ENCODE results near the gene REEP5.
"Not testable (repeated sequence)": the region's sequence is repeated elsewhere in the genome, so short reads cannot be mapped to it uniquely, and the experiment has no call there.

Gene REEP5

GRCh38 chr5:112921833-112922817 lies at the start of gene REEP5:
TSS of gene REEP5 (minus strand) at chr5:112922227. CDS start at chr5:112922190, 37 bp downstream.
- H3K36me3 Mint-ChIP-seq (ENCODE audit: low read depth), result peaks cover 36% of the 10 kb centered on the region
- H3K27me3 Mint-ChIP-seq, result no peaks in the 10 kb centered on the region
- peak within 1 kb of the TSS; percentile 98 for H3K27ac Mint-ChIP-seq
- no peaks in the 10 kb centered on the region for H3K9me3 Mint-ChIP-seq
- peaks cover 64% of the 10 kb centered on the region for H3K4me1 Mint-ChIP-seq (ENCODE audit: low read depth)
- peak within 1 kb of the TSS; percentile 97 for H3K4me3 Mint-ChIP-seq

GRCh38 chr5:112971276-112971675 lies 49.2 kb upstream of the REEP5 start:
- no peak overlapping the region for H3K4me3 Mint-ChIP-seq
- H3K36me3 Mint-ChIP-seq (ENCODE audit: low read depth), result no peaks in the 10 kb centered on the region
- H3K4me1 Mint-ChIP-seq (ENCODE audit: low read depth), result peaks cover 19% of the 10 kb centered on the region
- no peak overlapping the region for H3K27ac Mint-ChIP-seq
- H3K9me3 Mint-ChIP-seq, result no peaks in the 10 kb centered on the region
- no peaks in the 10 kb centered on the region for H3K27me3 Mint-ChIP-seq

GRCh38 chr5:112968411-112969106 lies 46.5 kb upstream of the REEP5 start:
- Mint-ChIP-seq H3K4me3 (no peak overlapping the region), H3K27me3 (no peaks in the 10 kb centered on the region), H3K9me3 (no peaks in the 10 kb centered on the region), H3K4me1 (ENCODE audit: low read depth) (peaks cover 21% of the 10 kb centered on the region), H3K36me3 (ENCODE audit: low read depth) (no peaks in the 10 kb centered on the region), H3K27ac (no peak overlapping the region)

GRCh38 chr5:112967520-112968083 lies 45.6 kb upstream of the REEP5 start:
- no peak overlapping the region for H3K27ac Mint-ChIP-seq
- no peaks in the 10 kb centered on the region for H3K36me3 Mint-ChIP-seq (ENCODE audit: low read depth)

GRCh38 chr5:112965733-112966306 lies 43.8 kb upstream of the REEP5 start:
- H3K4me3 Mint-ChIP-seq, result no peak overlapping the region
- H3K9me3 Mint-ChIP-seq, result no peaks in the 10 kb centered on the region
- H3K4me1 Mint-ChIP-seq (ENCODE audit: low read depth), result peaks cover 31% of the 10 kb centered on the region
- H3K27ac Mint-ChIP-seq, result peak overlapping the region; percentile 2
- H3K27me3 Mint-ChIP-seq, result no peaks in the 10 kb centered on the region
- H3K36me3 Mint-ChIP-seq (ENCODE audit: low read depth), result no peaks in the 10 kb centered on the region

More at GRCh38 chr5:112967520-112968083, 45.6 kb upstream of the REEP5 start:
- Mint-ChIP-seq H3K27me3 (no peaks in the 10 kb centered on the region), H3K9me3 (no peaks in the 10 kb centered on the region), H3K4me1 (ENCODE audit: low read depth) (peaks cover 31% of the 10 kb centered on the region), H3K4me3 (no peak overlapping the region)

GRCh38 chr5:112963374-112963733 lies 41.3 kb upstream of the REEP5 start:
- H3K27me3 Mint-ChIP-seq; H3K4me3 Mint-ChIP-seq; H3K36me3 Mint-ChIP-seq (ENCODE audit: low read depth); H3K9me3 Mint-ChIP-seq: not testable (repeated sequence)
- Mint-ChIP-seq H3K27ac (peak overlapping the region; percentile 59), H3K4me1 (ENCODE audit: low read depth) (peaks cover 42% of the 10 kb centered on the region)

- Mint-ChIP-seq H3K9me3 (no peaks in the 10 kb centered on the region), H3K4me1 (ENCODE audit: low read depth) (peaks cover 44% of the 10 kb centered on the region), H3K36me3 (ENCODE audit: low read depth) (no peaks in the 10 kb centered on the region), H3K27ac (no peak overlapping the region), H3K27me3 (peaks cover 4% of the 10 kb centered on the region), H3K4me3 (no peak overlapping the region)
These were observed 39.0 kb upstream of the REEP5 start for GRCh38 chr5:112960863-112961504.

GRCh38 chr5:112960315-112960714 lies 38.3 kb upstream of the REEP5 start:
- peaks cover 40% of the 10 kb centered on the region for H3K4me1 Mint-ChIP-seq (ENCODE audit: low read depth)
- peaks cover 4% of the 10 kb centered on the region for H3K27me3 Mint-ChIP-seq
- no peak overlapping the region for H3K4me3 Mint-ChIP-seq
- H3K27ac Mint-ChIP-seq, result no peak overlapping the region
- H3K9me3 Mint-ChIP-seq, result no peaks in the 10 kb centered on the region
- no peaks in the 10 kb centered on the region for H3K36me3 Mint-ChIP-seq (ENCODE audit: low read depth)

GRCh38 chr5:112959872-112960271 lies 37.8 kb upstream of the REEP5 start:
- H3K27me3 Mint-ChIP-seq; H3K4me3 Mint-ChIP-seq; H3K27ac Mint-ChIP-seq; H3K36me3 Mint-ChIP-seq (ENCODE audit: low read depth); H3K9me3 Mint-ChIP-seq: not testable (repeated sequence)
- H3K4me1 Mint-ChIP-seq (ENCODE audit: low read depth), result peaks cover 40% of the 10 kb centered on the region

GRCh38 chr5:112958093-112959088 lies 36.4 kb upstream of the REEP5 start:
- no peaks in the 10 kb centered on the region for H3K36me3 Mint-ChIP-seq (ENCODE audit: low read depth)
- no peak overlapping the region for H3K27ac Mint-ChIP-seq
- no peaks in the 10 kb centered on the region for H3K9me3 Mint-ChIP-seq
- peaks cover 30% of the 10 kb centered on the region for H3K4me1 Mint-ChIP-seq (ENCODE audit: low read depth)
- no peak overlapping the region for H3K4me3 Mint-ChIP-seq
- peaks cover 4% of the 10 kb centered on the region for H3K27me3 Mint-ChIP-seq

GRCh38 chr5:112957036-112957808 lies 35.2 kb upstream of the REEP5 start:
- no peaks in the 10 kb centered on the region for H3K36me3 Mint-ChIP-seq (ENCODE audit: low read depth)
- no peaks in the 10 kb centered on the region for H3K9me3 Mint-ChIP-seq
- peaks cover 4% of the 10 kb centered on the region for H3K27me3 Mint-ChIP-seq
- no peak overlapping the region for H3K27ac Mint-ChIP-seq
- H3K4me3 Mint-ChIP-seq, result no peak overlapping the region
- H3K4me1 Mint-ChIP-seq (ENCODE audit: low read depth), result peaks cover 22% of the 10 kb centered on the region

GRCh38 chr5:112956606-112957005 lies 34.6 kb upstream of the REEP5 start:
- peaks cover 4% of the 10 kb centered on the region for H3K27me3 Mint-ChIP-seq
- H3K4me1 Mint-ChIP-seq (ENCODE audit: low read depth), result peaks cover 22% of the 10 kb centered on the region
- no peak overlapping the region for H3K27ac Mint-ChIP-seq
- H3K36me3 Mint-ChIP-seq (ENCODE audit: low read depth), result no peaks in the 10 kb centered on the region
- H3K9me3 Mint-ChIP-seq, result no peaks in the 10 kb centered on the region
- no peak overlapping the region for H3K4me3 Mint-ChIP-seq

- H3K36me3 Mint-ChIP-seq (ENCODE audit: low read depth), result no peaks in the 10 kb centered on the region
- H3K27me3 Mint-ChIP-seq, result no peaks in the 10 kb centered on the region
- H3K27ac Mint-ChIP-seq, result no peak overlapping the region
- no peak overlapping the region for H3K4me3 Mint-ChIP-seq
- H3K9me3 Mint-ChIP-seq, result no peaks in the 10 kb centered on the region
- H3K4me1 Mint-ChIP-seq (ENCODE audit: low read depth), result no peaks in the 10 kb centered on the region
These were observed 29.2 kb upstream of the REEP5 start for GRCh38 chr5:112951124-112951702.

Measured in stimulated activated naive CD8-positive, alpha-beta T cell treated with anti-CD3 and anti-CD28 coated beads, Interleukin-15, Interleukin-2, amounts not matched to agents 100 ng/mL and 50 ng/mL, for 24 hours (primary cell).